Measurements from ENCODE around the gene GANC.
"Not testable (repeated sequence)": the region's sequence is repeated elsewhere in the genome, so short reads cannot be mapped to it uniquely, and the experiment has no call there.

The GANC gene

DNA sequence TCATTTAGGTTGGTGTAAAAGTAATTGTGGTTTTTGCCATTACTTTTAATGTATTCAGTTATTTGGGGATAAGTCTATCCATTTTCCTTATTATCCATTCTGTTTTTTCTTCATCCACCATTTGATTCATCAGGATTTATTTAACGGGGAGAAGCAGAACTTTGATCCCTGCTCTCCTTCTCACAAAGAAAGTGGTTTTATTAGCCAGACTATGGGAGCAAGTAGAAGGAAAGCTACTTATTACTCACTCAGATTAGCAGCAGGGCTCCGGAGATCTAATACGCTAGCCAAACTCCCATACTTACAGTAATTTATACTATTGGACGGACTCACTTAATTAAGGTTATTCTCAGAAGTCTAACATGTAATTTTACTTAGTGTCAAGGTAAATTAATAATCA, 14.9 kb downstream of the GANC start:
- H3K4me2 ChIP-seq (ENCODE audit: low read depth, low read length, poor library complexity, severe bottlenecking) = no peak overlapping the region
- TF ChIP-seq, protein P1, sequence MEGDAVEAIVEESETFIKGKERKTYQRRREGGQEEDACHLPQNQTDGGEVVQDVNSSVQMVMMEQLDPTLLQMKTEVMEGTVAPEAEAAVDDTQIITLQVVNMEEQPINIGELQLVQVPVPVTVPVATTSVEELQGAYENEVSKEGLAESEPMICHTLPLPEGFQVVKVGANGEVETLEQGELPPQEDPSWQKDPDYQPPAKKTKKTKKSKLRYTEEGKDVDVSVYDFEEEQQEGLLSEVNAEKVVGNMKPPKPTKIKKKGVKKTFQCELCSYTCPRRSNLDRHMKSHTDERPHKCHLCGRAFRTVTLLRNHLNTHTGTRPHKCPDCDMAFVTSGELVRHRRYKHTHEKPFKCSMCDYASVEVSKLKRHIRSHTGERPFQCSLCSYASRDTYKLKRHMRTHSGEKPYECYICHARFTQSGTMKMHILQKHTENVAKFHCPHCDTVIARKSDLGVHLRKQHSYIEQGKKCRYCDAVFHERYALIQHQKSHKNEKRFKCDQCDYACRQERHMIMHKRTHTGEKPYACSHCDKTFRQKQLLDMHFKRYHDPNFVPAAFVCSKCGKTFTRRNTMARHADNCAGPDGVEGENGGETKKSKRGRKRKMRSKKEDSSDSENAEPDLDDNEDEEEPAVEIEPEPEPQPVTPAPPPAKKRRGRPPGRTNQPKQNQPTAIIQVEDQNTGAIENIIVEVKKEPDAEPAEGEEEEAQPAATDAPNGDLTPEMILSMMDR (conservative IDR thresholded peaks at IDR 0.05; ENCODE audit: low read length) = no peak
- TF ChIP-seq EZH2phosphoT487 (IDR thresholded peaks at IDR 0.05; ENCODE audit: borderline replicate concordance) = no peak
- no peaks in the 10 kb centered on the region for H3K4me1 ChIP-seq (ENCODE audit: insufficient read depth, low read length, poor library complexity, severe bottlenecking)
- H3K9me2 ChIP-seq (replicated peaks; ENCODE audit: low read depth, low read length) = no peaks in the 10 kb centered on the region
- H3F3A ChIP-seq (ENCODE audit: low read depth) = no peaks in the 10 kb centered on the region
- no peak overlapping the region for H3K9ac ChIP-seq (ENCODE audit: low read depth, low read length, poor library complexity, severe bottlenecking)
- H3K4me3 ChIP-seq (ENCODE audit: low read length, poor library complexity, severe bottlenecking) = no peak overlapping the region
- no peaks in the 10 kb centered on the region for H3K9me3 ChIP-seq (ENCODE audit: insufficient read depth, low read depth, low read length)
- no peaks in the 10 kb centered on the region for H3K36me3 ChIP-seq (ENCODE audit: insufficient read depth, low read length)
- no peaks in the 10 kb centered on the region for H4K20me1 ChIP-seq (ENCODE audit: insufficient read depth, low read length, poor library complexity, severe bottlenecking)
- H3K79me2 ChIP-seq (ENCODE audit: insufficient read depth, low read length) = no peaks in the 10 kb centered on the region
- no peaks in the 10 kb centered on the region for H3K27me3 ChIP-seq (ENCODE audit: insufficient read depth, low read length, poor library complexity, severe bottlenecking)
- H2AFZ ChIP-seq (ENCODE audit: low read length) = no peak overlapping the region

DNA sequence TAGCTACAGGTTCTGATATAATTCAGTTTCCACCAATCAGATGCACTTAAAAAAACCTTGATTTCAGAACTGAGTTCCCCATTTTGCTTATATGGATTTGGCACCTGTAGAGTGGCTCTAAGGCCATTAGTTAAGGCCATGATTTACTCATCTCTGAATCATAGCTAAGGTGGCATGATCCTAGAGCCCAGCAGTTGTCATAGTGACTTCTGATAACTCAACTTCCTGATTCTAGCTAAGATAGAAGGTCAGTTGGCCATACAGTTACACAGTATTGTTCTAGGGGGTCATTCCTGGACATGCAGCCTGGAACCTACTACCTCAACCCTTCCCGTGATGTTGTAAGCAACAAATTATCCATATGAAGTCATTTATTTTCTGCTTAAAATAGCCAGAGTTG, 16.2 kb downstream of the GANC start:
- Histone ChIP-seq H3K9me2 (replicated peaks; ENCODE audit: low read depth, low read length) (no peaks in the 10 kb centered on the region), H3K36me3 (ENCODE audit: insufficient read depth, low read length) (no peaks in the 10 kb centered on the region), H3K79me2 (ENCODE audit: insufficient read depth, low read length) (no peaks in the 10 kb centered on the region), H4K20me1 (ENCODE audit: insufficient read depth, low read length, poor library complexity, severe bottlenecking) (no peaks in the 10 kb centered on the region), H3F3A (ENCODE audit: low read depth) (no peaks in the 10 kb centered on the region), H3K9me3 (ENCODE audit: insufficient read depth, low read depth, low read length) (no peaks in the 10 kb centered on the region), H2AFZ (ENCODE audit: low read length) (no peak overlapping the region), H3K27me3 (ENCODE audit: insufficient read depth, low read length, poor library complexity, severe bottlenecking) (no peaks in the 10 kb centered on the region), H3K4me1 (ENCODE audit: insufficient read depth, low read length, poor library complexity, severe bottlenecking) (no peaks in the 10 kb centered on the region), H3K4me2 (ENCODE audit: low read depth, low read length, poor library complexity, severe bottlenecking) (no peak overlapping the region), H3K9ac (ENCODE audit: low read depth, low read length, poor library complexity, severe bottlenecking) (no peak overlapping the region), H3K4me3 (ENCODE audit: low read length, poor library complexity, severe bottlenecking) (no peak overlapping the region)
- TF ChIP-seq EZH2phosphoT487 (IDR thresholded peaks at IDR 0.05; ENCODE audit: borderline replicate concordance) = no peak
- TF ChIP-seq, protein P1 (conservative IDR thresholded peaks at IDR 0.05; ENCODE audit: low read length) = no peak

DNA sequence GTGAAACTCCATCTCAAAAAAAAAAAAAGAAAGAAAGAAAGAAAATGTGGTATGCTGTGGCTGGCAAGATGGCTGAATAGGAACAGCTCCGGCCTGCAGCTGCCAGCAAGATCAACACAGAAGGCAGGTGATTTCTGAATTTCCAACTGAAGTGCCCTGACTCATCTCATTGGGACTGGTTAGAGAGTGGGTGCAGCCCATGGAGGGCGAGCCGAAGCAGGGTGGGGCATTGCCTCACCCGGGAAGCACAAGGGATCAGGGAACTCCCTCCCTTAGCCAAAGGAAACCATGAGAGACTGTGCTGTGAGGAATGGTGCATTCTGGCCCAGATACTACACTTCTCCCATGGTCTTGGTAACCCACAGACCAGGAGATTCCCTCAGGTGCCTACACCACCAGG, 28.0 kb downstream of the GANC start:
- H3K9me3 ChIP-seq (ENCODE audit: insufficient read depth, low read depth, low read length); H3K36me3 ChIP-seq (ENCODE audit: insufficient read depth, low read length); H3K4me1 ChIP-seq (ENCODE audit: insufficient read depth, low read length, poor library complexity, severe bottlenecking); H4K20me1 ChIP-seq (ENCODE audit: insufficient read depth, low read length, poor library complexity, severe bottlenecking); H3K79me2 ChIP-seq (ENCODE audit: insufficient read depth, low read length); H3F3A ChIP-seq (ENCODE audit: low read depth); H3K4me2 ChIP-seq (ENCODE audit: low read depth, low read length, poor library complexity, severe bottlenecking); H2AFZ ChIP-seq (ENCODE audit: low read length); H3K27me3 ChIP-seq (ENCODE audit: insufficient read depth, low read length, poor library complexity, severe bottlenecking); H3K9me2 ChIP-seq (replicated peaks; ENCODE audit: low read depth, low read length); H3K4me3 ChIP-seq (ENCODE audit: low read length, poor library complexity, severe bottlenecking); H3K9ac ChIP-seq (ENCODE audit: low read depth, low read length, poor library complexity, severe bottlenecking): not testable (repeated sequence)

DNA sequence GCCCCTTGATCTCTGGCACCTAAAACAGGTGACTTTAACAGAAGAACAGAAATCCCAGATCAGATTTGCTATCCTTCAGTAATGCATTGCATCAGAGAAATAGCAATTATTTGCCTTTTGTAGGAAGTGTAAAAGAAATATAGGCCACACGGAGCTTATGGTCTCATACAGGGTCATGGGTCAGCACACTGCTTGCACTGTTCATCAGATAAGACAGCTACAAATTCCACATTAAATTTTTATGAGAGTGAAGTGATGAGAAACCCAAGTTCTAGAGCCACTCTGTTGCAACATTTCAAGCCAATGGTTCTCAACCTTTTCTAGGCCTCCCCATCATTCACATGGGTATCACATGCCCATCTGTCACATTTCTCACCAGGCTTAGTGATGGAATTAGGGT, 33.7 kb downstream of the GANC start:
- Histone ChIP-seq H2AFZ (ENCODE audit: low read length) (no peak overlapping the region), H3F3A (ENCODE audit: low read depth) (no peaks in the 10 kb centered on the region), H4K20me1 (ENCODE audit: insufficient read depth, low read length, poor library complexity, severe bottlenecking) (no peaks in the 10 kb centered on the region), H3K36me3 (ENCODE audit: insufficient read depth, low read length) (no peaks in the 10 kb centered on the region), H3K9me3 (ENCODE audit: insufficient read depth, low read depth, low read length) (no peaks in the 10 kb centered on the region), H3K4me3 (ENCODE audit: low read length, poor library complexity, severe bottlenecking) (no peak overlapping the region), H3K4me1 (ENCODE audit: insufficient read depth, low read length, poor library complexity, severe bottlenecking) (no peaks in the 10 kb centered on the region), H3K4me2 (ENCODE audit: low read depth, low read length, poor library complexity, severe bottlenecking) (no peak overlapping the region), H3K79me2 (ENCODE audit: insufficient read depth, low read length) (no peaks in the 10 kb centered on the region), H3K9me2 (replicated peaks; ENCODE audit: low read depth, low read length) (no peaks in the 10 kb centered on the region), H3K9ac (ENCODE audit: low read depth, low read length, poor library complexity, severe bottlenecking) (no peak overlapping the region), H3K27me3 (ENCODE audit: insufficient read depth, low read length, poor library complexity, severe bottlenecking) (no peaks in the 10 kb centered on the region)
- no peak for TF ChIP-seq EZH2phosphoT487 (IDR thresholded peaks at IDR 0.05; ENCODE audit: borderline replicate concordance)
- TF ChIP-seq, protein P1 (conservative IDR thresholded peaks at IDR 0.05; ENCODE audit: low read length) = no peak
